ENCODE results near the gene SURF4.
A peak's percentile ranks its signal among the peaks of the same experiment; 100 is the strongest.

- TF ChIP-seq CTCF (conservative IDR thresholded peaks at IDR 0.05; ENCODE audit: low read depth, low read length) (peak; percentile 62), EZH2 (IDR thresholded peaks at IDR 0.05; ENCODE audit: borderline replicate concordance, low read depth, low read length, poor library complexity, severe bottlenecking) (no peak)
Observed at GRCh38 chr9:133403766-133404453, 28.1 kb upstream of the SURF4 start.

Data from A673 (cell line).